GM21526 (cell line): ENCODE measurements around the gene REPS2.

Experiments used
- ATAC-seq: cut with Tn5 transposase; IDR thresholded peaks from one replicate; pipeline ENCODE4 v1.9.1; 2021; ENCODE audit warnings: moderate library complexity; ENCODE audit not compliant: unreplicated experiment, low FRiP score

The REPS2 gene

GRCh38 chrX:17187136-17187756, 240.8 kb downstream of the REPS2 start:
- ATAC-seq: no peak

DNA sequence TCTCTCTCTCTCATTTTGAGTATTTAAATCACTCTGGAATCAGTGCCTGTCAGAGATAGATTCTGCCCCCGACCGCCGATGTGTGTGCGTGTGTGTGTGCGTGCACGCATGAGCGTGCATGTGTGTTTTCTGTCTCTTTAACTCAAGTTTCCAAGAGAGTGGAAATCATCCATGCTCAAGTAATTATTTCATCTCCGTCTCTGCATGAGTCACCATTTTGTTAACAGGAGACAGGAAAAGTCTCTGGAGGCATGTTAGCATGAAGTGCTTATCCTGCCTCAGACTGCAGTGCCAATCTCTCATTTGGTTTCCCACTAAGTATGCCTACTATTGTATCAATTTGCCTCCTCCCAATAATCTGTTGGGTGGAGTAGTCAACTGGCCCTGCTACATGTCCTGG, 245.6 kb downstream of the REPS2 start:
- ATAC-seq: no peak
